Activated CD8-positive, alpha-beta memory T cell treated with anti-CD3 and anti-CD28 coated beads for 24 hours (primary cell): ENCODE results near the gene PNMA5.
"Not testable (repeated sequence)": the region's sequence is repeated elsewhere in the genome, so short reads cannot be mapped to it uniquely, and the experiment has no call there.

Source experiments
- DNase-seq: peaks from one replicate; pipeline ENCODE4 v3.0.0-alpha.2; 2020

Gene PNMA5

GRCh38 chrX:152993933-152994332 lies at the start of gene PNMA5:
Gene PNMA5, minus strand, starts transcription at chrX:152994116. Its CDS starts 2,518 bp downstream, at chrX:152991598.
- no peak for DNase-seq

GRCh38 chrX:153032397-153033118 lies 38.6 kb upstream of the PNMA5 start:
- DNase-seq, result peak; percentile 89

GRCh38 chrX:153030801-153031200 lies 36.9 kb upstream of the PNMA5 start:
- no peak for DNase-seq

GRCh38 chrX:153029875-153030274 lies 36.0 kb upstream of the PNMA5 start:
- no peak for DNase-seq

- no peak for DNase-seq
Observed at GRCh38 chrX:153029162-153029561, 35.2 kb upstream of the PNMA5 start.

- DNase-seq, result not testable (repeated sequence)
Observed at GRCh38 chrX:153028487-153028886, 34.6 kb upstream of the PNMA5 start.

GRCh38 chrX:153026501-153026900 lies 32.6 kb upstream of the PNMA5 start:
- not testable (repeated sequence) for DNase-seq

- no peak for DNase-seq
Observed at GRCh38 chrX:153019166-153019565, 25.2 kb upstream of the PNMA5 start.

- not testable (repeated sequence) for DNase-seq
Observed at GRCh38 chrX:153017174-153017573, 23.3 kb upstream of the PNMA5 start.

GRCh38 chrX:153004780-153005179 lies 10.9 kb upstream of the PNMA5 start:
- no peak for DNase-seq

GRCh38 chrX:153003981-153004380 lies 10.1 kb upstream of the PNMA5 start:
- no peak for DNase-seq

GRCh38 chrX:153002182-153002581 lies 8.3 kb upstream of the PNMA5 start:
- not testable (repeated sequence) for DNase-seq

GRCh38 chrX:152997337-152997736 lies 3.4 kb upstream of the PNMA5 start:
- DNase-seq, result no peak

- no peak for DNase-seq
Observed at GRCh38 chrX:152992115-152992514, 1.8 kb downstream of the PNMA5 start.

GRCh38 chrX:152991123-152991522 lies 2.8 kb downstream of the PNMA5 start:
- no peak for DNase-seq

- no peak for DNase-seq
Observed at GRCh38 chrX:152989292-152989658, 4.6 kb downstream of the PNMA5 start.

- no peak for DNase-seq
Observed at GRCh38 chrX:152988536-152989291, 5.2 kb downstream of the PNMA5 start.

- DNase-seq, result no peak
Observed at GRCh38 chrX:152987801-152988200, 6.1 kb downstream of the PNMA5 start.

GRCh38 chrX:152987156-152987555 lies 6.8 kb downstream of the PNMA5 start:
- DNase-seq, result not testable (repeated sequence)

GRCh38 chrX:152985383-152985782 lies 8.5 kb downstream of the PNMA5 start:
- DNase-seq, result not testable (repeated sequence)

GRCh38 chrX:152968193-152968592 lies 25.7 kb downstream of the PNMA5 start:
- no peak for DNase-seq

- no peak for DNase-seq
Observed at GRCh38 chrX:152960115-152960514, 33.8 kb downstream of the PNMA5 start.

GRCh38 chrX:152959626-152960025 lies 34.3 kb downstream of the PNMA5 start:
- DNase-seq, result no peak
